Right atrium auricular region (tissue), 2 donors: Measurements from ENCODE around the gene CBFA2T3. TPM values are rescaled to one million over a fixed set of nuclear protein-coding genes. Genes with fewer than 3 reads are reported as not detected.
A peak's percentile ranks its signal among the peaks of the same experiment; 100 is the strongest.
"Not testable (repeated sequence)": the region's sequence is repeated elsewhere in the genome, so short reads cannot be mapped to it uniquely, and the experiment has no call there.

Experiments used
- DNase-seq: peaks from one replicate; pipeline ENCODE4 v3.0.0-alpha.2; 2019; ENCODE audit warnings: low spot score
- H3K27ac ChIP-seq, 2 donors: fragments of 200-600 bp; sonication (generic); 1 replicate in 1 of 2; 2 replicates in 1 of 2; pipeline ENCODE4 v1.5.1; 2016 to 2019
- H3K27me3 ChIP-seq, 2 donors: fragments of 200-600 bp; sonication (generic); one replicate each; pipeline versions ENCODE4 v1.5.1 to v1.6.0; 2017 to 2019
- H3K36me3 ChIP-seq: fragments of 200-600 bp; sonication (generic); one replicate; pipeline ENCODE4 v1.5.1; 2016
- H3K4me1 ChIP-seq, 2 donors: fragments of 200-600 bp; sonication (generic); one replicate each; pipeline versions ENCODE4 v1.5.1 to v1.6.0; 2017 to 2019
- H3K4me3 ChIP-seq, 2 donors: fragments of 200-600 bp; sonication (generic); 1 replicate in 1 of 2; 2 replicates in 1 of 2; pipeline ENCODE4 v1.5.1; 2017 to 2019; ENCODE audit warnings: mild to moderate bottlenecking in 1 of 2, moderate library complexity in 1 of 2
- H3K9me3 ChIP-seq, 2 donors: fragments of 200-600 bp; sonication (generic); one replicate each; pipeline ENCODE4 v1.5.1; 2019
- total RNA-seq, 2 donors: library from RNA; depleted of rRNA; stranded (reverse); fragments of >200 nt; gene quantifications; one replicate each; pipeline ENCODE4 v1.1.0, GENCODE V29; 2016
- TF ChIP-seq, protein P1 (sequence below), 2 donors: fragments of 200-600 bp; sonication (generic); IDR thresholded peaks; one replicate each; pipeline ENCODE4 v1.5.1; 2019; ENCODE audit warnings: antibody characterized with exemption in 2 of 2

Gene CBFA2T3
- total RNA-seq, 2 donors from 2014 or later = 1.1 to 2.6 TPM

DNA sequence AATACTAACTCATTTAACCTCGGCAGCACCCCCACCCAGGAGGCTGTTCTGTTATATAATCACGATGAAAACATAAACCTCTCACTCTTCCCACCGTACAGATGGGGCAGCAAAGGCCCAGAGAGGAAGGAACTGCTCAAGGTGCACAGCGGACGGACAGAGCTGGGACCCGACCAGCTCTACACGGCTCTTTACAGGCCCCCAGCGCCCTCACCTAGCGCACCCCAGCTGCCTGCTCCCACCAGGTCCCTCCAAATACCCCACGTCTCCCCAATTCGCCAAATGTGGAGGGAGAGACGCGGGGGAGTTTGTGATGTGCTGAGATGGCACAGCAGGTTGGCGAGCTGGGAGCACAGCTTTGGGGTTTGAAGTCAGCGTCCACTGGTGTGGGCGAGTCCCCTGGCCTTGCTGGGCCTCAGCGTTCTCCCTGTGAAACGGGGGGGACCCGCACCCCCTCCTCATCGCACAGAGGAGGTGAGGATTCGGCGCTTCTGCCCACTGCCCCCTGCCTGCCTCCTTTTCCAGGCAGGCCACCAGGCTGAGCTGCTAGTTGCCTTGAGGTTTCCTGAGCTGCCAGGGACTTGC, 54.1 kb downstream of the CBFA2T3 start:
- DNase-seq = no peak
- H3K4me3 ChIP-seq = no peak overlapping the region
- H3K27ac ChIP-seq = peak overlapping the region; percentile 27 to 54
- no peaks in the 10 kb centered on the region for H3K36me3 ChIP-seq
- peaks cover 0 to 70% of the 10 kb centered on the region in 2 donors for H3K4me1 ChIP-seq
- H3K9me3 ChIP-seq = no peaks in the 10 kb centered on the region
- H3K27me3 ChIP-seq = no peaks in the 10 kb centered on the region
- TF ChIP-seq, protein P1, sequence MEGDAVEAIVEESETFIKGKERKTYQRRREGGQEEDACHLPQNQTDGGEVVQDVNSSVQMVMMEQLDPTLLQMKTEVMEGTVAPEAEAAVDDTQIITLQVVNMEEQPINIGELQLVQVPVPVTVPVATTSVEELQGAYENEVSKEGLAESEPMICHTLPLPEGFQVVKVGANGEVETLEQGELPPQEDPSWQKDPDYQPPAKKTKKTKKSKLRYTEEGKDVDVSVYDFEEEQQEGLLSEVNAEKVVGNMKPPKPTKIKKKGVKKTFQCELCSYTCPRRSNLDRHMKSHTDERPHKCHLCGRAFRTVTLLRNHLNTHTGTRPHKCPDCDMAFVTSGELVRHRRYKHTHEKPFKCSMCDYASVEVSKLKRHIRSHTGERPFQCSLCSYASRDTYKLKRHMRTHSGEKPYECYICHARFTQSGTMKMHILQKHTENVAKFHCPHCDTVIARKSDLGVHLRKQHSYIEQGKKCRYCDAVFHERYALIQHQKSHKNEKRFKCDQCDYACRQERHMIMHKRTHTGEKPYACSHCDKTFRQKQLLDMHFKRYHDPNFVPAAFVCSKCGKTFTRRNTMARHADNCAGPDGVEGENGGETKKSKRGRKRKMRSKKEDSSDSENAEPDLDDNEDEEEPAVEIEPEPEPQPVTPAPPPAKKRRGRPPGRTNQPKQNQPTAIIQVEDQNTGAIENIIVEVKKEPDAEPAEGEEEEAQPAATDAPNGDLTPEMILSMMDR (IDR thresholded peaks at IDR 0.05) = no peak

DNA sequence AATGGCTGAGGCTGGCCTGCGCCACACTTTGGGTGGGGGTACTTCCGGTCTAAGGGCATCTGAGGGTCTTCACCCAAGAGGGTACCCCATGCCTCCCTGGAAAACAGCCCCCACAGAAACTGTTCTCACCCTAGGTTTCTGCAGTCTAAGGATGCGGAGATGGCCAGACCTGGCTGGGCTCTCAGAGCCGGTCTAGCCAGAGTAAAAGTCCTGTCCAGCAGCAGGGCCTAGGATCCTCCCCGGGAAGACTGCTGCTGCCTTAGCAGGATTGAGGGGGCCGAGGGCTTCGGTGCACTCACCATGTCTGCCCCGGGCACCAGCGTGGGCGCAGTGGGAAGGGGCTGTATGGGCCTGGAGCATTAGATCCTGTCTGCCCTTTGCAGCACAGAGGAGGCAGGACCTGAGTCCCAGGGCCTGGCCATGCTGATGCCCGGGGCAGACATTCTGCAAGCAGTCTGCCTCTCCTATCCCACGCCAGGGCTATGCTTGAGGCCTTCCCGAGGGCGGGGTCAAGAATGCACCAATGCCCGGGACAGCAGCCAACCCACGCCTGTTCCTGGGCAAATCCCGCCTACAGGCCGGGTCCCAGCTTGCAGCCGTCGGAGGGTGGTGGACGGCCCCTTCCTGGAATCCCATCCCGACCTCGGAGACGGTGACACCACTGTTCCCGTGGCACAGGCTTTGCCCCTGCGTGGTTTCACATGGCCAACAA, 54.7 kb downstream of the CBFA2T3 start:
- no peaks in the 10 kb centered on the region for H3K9me3 ChIP-seq
- H3K4me3 ChIP-seq = peak overlapping the region in 1 of 2 donors; percentile 15
- peaks cover 0 to 70% of the 10 kb centered on the region in 2 donors for H3K4me1 ChIP-seq

DNA sequence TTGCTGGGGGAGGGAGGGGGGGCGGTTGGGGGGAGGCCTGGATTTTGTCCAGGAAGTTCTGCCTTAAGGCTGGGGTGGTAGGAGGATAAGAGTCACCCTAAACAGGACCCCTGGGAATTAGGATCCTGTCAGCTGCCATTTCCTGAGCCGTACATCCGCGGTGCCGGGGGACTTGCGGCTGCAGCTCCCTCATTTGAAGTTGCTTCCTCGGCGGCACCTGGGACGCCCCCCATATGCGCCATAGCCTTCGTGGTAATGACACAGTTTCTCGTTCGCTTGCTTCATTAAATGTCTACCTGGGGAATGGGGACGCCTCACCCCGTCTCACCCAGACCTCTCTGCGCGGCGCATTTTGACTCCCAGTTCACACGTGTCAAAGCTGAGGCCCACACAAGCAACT, 55.4 kb downstream of the CBFA2T3 start:
- Histone ChIP-seq H3K27me3 (no peaks in the 10 kb centered on the region), H3K9me3 (no peaks in the 10 kb centered on the region), H3K4me1 (peaks cover 0 to 68% of the 10 kb centered on the region in 2 donors), H3K36me3 (no peaks in the 10 kb centered on the region), H3K4me3 (peak overlapping the region in 1 of 2 donors; percentile 15), H3K27ac (peak overlapping the region; percentile 54 to 58)
- no peak for DNase-seq
- TF ChIP-seq, protein P1 (IDR thresholded peaks at IDR 0.05) = no peak

More for the DNA sequence above, 54.7 kb downstream of the CBFA2T3 start:
- no peaks in the 10 kb centered on the region for H3K27me3 ChIP-seq
- H3K36me3 ChIP-seq = no peaks in the 10 kb centered on the region
- DNase-seq = peak; percentile 88
- TF ChIP-seq, protein P1 (IDR thresholded peaks at IDR 0.05) = no peak
- peak overlapping the region; percentile 54 to 58 for H3K27ac ChIP-seq

DNA sequence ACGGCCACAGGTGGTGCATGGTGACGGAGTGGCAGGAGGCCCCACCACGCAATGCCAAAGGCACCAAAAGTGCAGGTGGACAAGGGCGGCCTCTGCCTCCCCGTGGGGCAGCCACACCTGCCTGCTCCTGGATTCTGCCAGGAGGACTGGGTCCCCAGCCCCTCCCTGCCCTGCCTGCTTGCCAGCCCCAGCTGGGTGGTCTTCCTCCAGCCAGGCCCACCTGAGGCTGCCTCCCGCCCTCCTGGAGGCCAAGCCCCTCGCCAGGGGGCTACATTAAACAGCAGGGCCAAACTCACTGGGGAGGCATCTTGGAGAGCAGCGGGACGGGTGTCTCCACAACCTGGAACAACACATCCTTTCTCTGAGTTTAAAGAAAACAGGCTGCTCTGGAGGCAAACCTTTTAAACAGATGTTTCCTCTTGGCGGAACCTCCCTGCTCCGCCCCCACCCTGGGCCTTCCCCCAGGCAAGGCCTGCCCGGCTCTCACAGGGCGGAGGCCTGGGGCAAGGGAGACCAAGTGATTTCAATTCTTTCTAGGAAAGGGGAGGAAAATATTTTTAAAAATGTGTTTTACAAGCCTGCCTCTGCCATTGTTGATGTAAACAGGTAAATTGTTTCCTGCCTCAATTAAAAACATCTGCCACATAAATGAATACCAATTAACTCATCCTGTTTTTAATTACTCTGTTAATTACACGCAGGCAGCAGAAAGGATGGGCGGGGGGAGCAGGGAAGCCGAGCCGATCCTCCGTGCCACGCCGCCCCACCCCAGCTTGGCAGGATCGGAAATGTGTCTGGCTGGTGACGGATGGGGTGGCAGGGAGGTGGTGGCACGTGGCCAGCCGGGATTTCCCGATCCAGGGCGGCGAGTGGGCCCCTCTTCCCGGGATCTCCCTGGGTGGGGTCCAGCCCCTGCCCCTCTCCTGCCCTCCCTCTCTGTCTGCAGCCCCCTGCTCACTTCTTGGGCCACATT, 56.1 kb downstream of the CBFA2T3 start:
- TF ChIP-seq, protein P1 (IDR thresholded peaks at IDR 0.05) = no peak
- H3K4me3 ChIP-seq = peak overlapping the region in 1 of 2 donors; percentile 15
- no peaks in the 10 kb centered on the region for H3K36me3 ChIP-seq
- no peaks in the 10 kb centered on the region for H3K9me3 ChIP-seq
- no peaks in the 10 kb centered on the region for H3K27me3 ChIP-seq
- H3K27ac ChIP-seq = peak overlapping the region; percentile 54 to 57
- peak; percentile 75 for DNase-seq
- H3K4me1 ChIP-seq = peaks cover 0 to 61% of the 10 kb centered on the region in 2 donors

DNA sequence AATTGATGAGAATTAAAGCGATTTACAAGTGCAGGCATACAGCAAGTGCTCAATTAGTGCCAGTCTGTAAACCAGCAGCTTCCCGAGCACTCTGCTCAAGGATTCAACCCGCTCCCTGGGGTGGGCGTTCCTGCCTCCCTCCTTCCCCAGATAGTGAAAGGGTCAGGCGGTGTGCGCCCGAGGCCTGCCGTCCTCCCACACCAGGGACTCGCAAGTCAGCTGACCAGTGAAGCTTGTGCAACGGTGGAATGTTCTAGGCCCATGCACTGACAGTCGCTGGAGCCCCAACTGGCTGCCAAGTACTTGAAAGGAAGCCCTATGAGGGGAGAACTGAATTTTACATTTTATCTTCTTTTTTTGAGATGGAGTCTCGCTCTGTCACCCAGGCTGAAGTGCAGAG, 57.1 kb downstream of the CBFA2T3 start:
- TF ChIP-seq, protein P1 (IDR thresholded peaks at IDR 0.05) = no peak
- no peak for DNase-seq
- Histone ChIP-seq H3K27me3 (no peaks in the 10 kb centered on the region), H3K4me3 (no peak overlapping the region), H3K4me1 (peaks cover 0 to 53% of the 10 kb centered on the region in 2 donors), H3K36me3 (no peaks in the 10 kb centered on the region), H3K27ac (no peak overlapping the region), H3K9me3 (no peaks in the 10 kb centered on the region)

DNA sequence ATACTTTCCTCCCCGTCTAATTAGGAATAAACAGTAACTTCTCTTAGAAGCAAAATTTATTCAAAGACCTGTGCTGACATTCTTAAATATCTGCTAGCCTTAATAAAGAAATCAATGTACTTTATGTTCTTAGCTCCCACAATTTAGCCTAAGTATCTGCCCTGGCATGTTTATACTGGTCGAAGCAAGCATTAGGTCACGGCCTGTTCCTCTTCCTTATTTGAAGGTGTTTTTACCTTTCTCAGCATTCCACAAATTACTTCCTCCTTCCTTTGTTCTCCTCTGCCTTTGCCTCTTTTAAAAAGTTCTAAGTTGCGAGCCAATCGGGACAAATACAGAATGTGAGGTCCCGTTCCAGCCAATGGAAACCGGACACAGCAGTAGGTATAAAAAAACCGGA, 58.1 kb downstream of the CBFA2T3 start:
- not testable (repeated sequence) for H3K4me3 ChIP-seq, H3K9me3 ChIP-seq, H3K27me3 ChIP-seq, DNase-seq, H3K36me3 ChIP-seq, H3K27ac ChIP-seq
- H3K4me1 ChIP-seq = peaks cover 0 to 49% of the 10 kb centered on the region in 2 donors
